ENCODE measurements around the gene IQGAP3.

IQGAP3 gene

GRCh38 chr1:156493742-156494141 is 78.6 kb downstream of the IQGAP3 start:
- no peak overlapping the region for H4K12ac ChIP-seq (ENCODE audit: low read depth, low read length)

DNA sequence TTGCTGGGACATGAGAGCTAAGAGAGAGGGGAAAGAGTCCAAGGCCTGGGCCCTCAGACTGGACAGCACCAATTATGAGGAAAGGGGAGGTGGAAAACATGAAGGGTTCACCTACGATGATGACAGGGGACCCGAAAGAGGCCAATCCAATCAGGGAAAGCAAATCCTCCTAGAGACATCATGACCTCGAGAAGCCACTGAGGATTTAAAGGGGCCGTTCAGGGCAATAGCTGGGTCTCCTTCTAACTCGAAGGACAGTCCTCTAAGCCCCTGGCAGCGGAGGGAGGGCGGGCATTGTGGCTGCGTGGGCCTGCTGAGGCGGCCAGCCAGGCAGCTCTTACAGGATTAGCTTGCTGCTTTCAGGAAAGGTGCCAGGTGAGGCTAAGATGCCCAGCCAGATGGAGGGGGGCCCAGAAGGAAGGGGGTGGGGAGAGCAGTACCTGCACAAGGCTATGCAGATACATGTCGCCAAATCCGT is 79.2 kb downstream of the IQGAP3 start:
- H3K36me3 ChIP-seq (ENCODE audit: control insufficient read depth in 1 of 2, insufficient read depth in 2 of 2, low read length in 2 of 2), result peaks cover 2 to 4% of the 10 kb centered on the region in 2 experiments
- H3K4me3 ChIP-seq (ENCODE audit: low read depth, low read length), result no peak overlapping the region
- H3K4me1 ChIP-seq (ENCODE audit: control insufficient read depth in 1 of 2, insufficient read depth in 2 of 2, low read length in 2 of 2), result peaks cover 31 to 35% of the 10 kb centered on the region in 2 experiments
- no peaks in the 10 kb centered on the region for H3K79me1 ChIP-seq (ENCODE audit: low read length)
- no peak overlapping the region for H4K91ac ChIP-seq (ENCODE audit: low read depth, low read length)
- no peak overlapping the region for H3K27ac ChIP-seq (ENCODE audit: low read depth, low read length)
- no peak for DNase-seq
- no peak overlapping the region for H3K14ac ChIP-seq (ENCODE audit: low read length)
- H3K4me2 ChIP-seq (ENCODE audit: low read length), result no peak overlapping the region
- no peak overlapping the region for H3K23ac ChIP-seq (ENCODE audit: low read length)
- H4K12ac ChIP-seq (ENCODE audit: low read depth, low read length), result no peak overlapping the region
- no peak overlapping the region for H2BK12ac ChIP-seq (ENCODE audit: low read length)
- H3K9me3 ChIP-seq (ENCODE audit: insufficient read depth, low read depth, low read length), result no peaks in the 10 kb centered on the region
- no peak overlapping the region for H4K8ac ChIP-seq (ENCODE audit: low read depth, low read length)
- no peak overlapping the region for H2BK120ac ChIP-seq (ENCODE audit: insufficient read depth, low read length, poor library complexity)
- H3K4ac ChIP-seq (ENCODE audit: low read depth, low read length), result no peak overlapping the region
- no peaks in the 10 kb centered on the region for H3K27me3 ChIP-seq (ENCODE audit: insufficient read depth, low read length)
- H3K79me2 ChIP-seq (ENCODE audit: control insufficient read depth, insufficient read depth, low read length, poor library complexity), result no peaks in the 10 kb centered on the region
- no peak overlapping the region for H3K9ac ChIP-seq (ENCODE audit: low read length)
- no peak overlapping the region for H2AFZ ChIP-seq (ENCODE audit: insufficient read depth, low read length, poor library complexity)
- H2BK5ac ChIP-seq (ENCODE audit: low read depth, low read length, poor library complexity), result no peak overlapping the region
- H3K18ac ChIP-seq (ENCODE audit: low read length), result no peak overlapping the region
- no CpG with 5 or more reads among the region's 11 CpGs for WGBS (ENCODE audit: extremely low coverage, insufficient coverage, insufficient read length)
- no peak overlapping the region for H2AK5ac ChIP-seq (ENCODE audit: low read length)

More at GRCh38 chr1:156493742-156494141, 78.6 kb downstream of the IQGAP3 start:
- H3K14ac ChIP-seq (ENCODE audit: low read length), result no peak overlapping the region
- no peaks in the 10 kb centered on the region for H3K9me3 ChIP-seq (ENCODE audit: insufficient read depth, low read depth, low read length)
- H3K4me1 ChIP-seq (ENCODE audit: control insufficient read depth in 1 of 2, insufficient read depth in 2 of 2, low read length in 2 of 2), result peaks cover 30 to 34% of the 10 kb centered on the region in 2 experiments
- H3K18ac ChIP-seq (ENCODE audit: low read length), result no peak overlapping the region
- no peak for DNase-seq
- no peak overlapping the region for H3K9ac ChIP-seq (ENCODE audit: low read length)
- no peak overlapping the region for H3K23ac ChIP-seq (ENCODE audit: low read length)
- H3K4ac ChIP-seq (ENCODE audit: low read depth, low read length), result no peak overlapping the region
- H3K27me3 ChIP-seq (ENCODE audit: insufficient read depth, low read length), result no peaks in the 10 kb centered on the region
- H2AFZ ChIP-seq (ENCODE audit: insufficient read depth, low read length, poor library complexity), result no peak overlapping the region
- no peak overlapping the region for H2AK5ac ChIP-seq (ENCODE audit: low read length)
- no peak overlapping the region for H3K27ac ChIP-seq (ENCODE audit: low read depth, low read length)
- no peak overlapping the region for H4K91ac ChIP-seq (ENCODE audit: low read depth, low read length)
- no peak overlapping the region for H3K4me2 ChIP-seq (ENCODE audit: low read length)
- H3K79me1 ChIP-seq (ENCODE audit: low read length), result no peaks in the 10 kb centered on the region
- peaks cover 2 to 4% of the 10 kb centered on the region in 2 experiments for H3K36me3 ChIP-seq (ENCODE audit: control insufficient read depth in 1 of 2, insufficient read depth in 2 of 2, low read length in 2 of 2)
- no peak overlapping the region for H2BK5ac ChIP-seq (ENCODE audit: low read depth, low read length, poor library complexity)
- no peak overlapping the region for H2BK120ac ChIP-seq (ENCODE audit: insufficient read depth, low read length, poor library complexity)
- no peak overlapping the region for H3K4me3 ChIP-seq (ENCODE audit: low read depth, low read length)
- H4K8ac ChIP-seq (ENCODE audit: low read depth, low read length), result no peak overlapping the region
- H3K79me2 ChIP-seq (ENCODE audit: control insufficient read depth, insufficient read depth, low read length, poor library complexity), result no peaks in the 10 kb centered on the region
- no peak overlapping the region for H2BK12ac ChIP-seq (ENCODE audit: low read length)

DNA sequence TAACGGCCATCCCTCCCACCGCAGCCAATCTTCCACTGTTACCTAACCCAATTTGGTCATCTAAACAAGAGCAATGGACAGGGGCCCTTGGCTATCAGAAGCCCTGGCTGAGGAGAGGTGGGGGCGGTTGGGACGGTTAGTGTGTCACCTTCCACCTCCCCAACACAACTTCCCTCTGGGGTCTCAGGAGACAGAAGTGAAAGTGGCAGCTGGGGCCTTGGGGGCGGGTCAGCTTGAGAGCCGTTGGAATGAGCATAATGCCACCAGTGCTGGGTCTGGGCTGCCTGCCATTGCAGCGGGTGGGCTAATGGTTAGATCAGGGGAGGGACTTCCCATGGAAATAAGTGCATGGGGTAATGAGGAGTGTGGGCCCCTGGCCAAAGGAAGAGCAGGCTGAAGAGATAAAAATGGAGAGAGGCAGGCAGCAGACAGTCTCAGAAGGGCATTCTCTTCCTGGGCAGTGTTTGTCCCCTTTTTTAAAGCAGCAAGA is 79.7 kb downstream of the IQGAP3 start:
- Histone ChIP-seq H3K79me1 (ENCODE audit: low read length) (no peaks in the 10 kb centered on the region), H2BK120ac (ENCODE audit: insufficient read depth, low read length, poor library complexity) (no peak overlapping the region), H4K91ac (ENCODE audit: low read depth, low read length) (no peak overlapping the region), H2BK5ac (ENCODE audit: low read depth, low read length, poor library complexity) (no peak overlapping the region), H3K36me3 (ENCODE audit: control insufficient read depth in 1 of 2, insufficient read depth in 2 of 2, low read length in 2 of 2) (peaks cover 2 to 4% of the 10 kb centered on the region in 2 experiments), H3K9ac (ENCODE audit: low read length) (no peak overlapping the region), H3K23ac (ENCODE audit: low read length) (no peak overlapping the region), H2AK5ac (ENCODE audit: low read length) (no peak overlapping the region), H2BK12ac (ENCODE audit: low read length) (no peak overlapping the region), H3K4me2 (ENCODE audit: low read length) (no peak overlapping the region), H4K12ac (ENCODE audit: low read depth, low read length) (no peak overlapping the region), H3K27ac (ENCODE audit: low read depth, low read length) (no peak overlapping the region), H3K18ac (ENCODE audit: low read length) (no peak overlapping the region), H3K9me3 (ENCODE audit: insufficient read depth, low read depth, low read length) (no peaks in the 10 kb centered on the region), H4K8ac (ENCODE audit: low read depth, low read length) (no peak overlapping the region), H3K79me2 (ENCODE audit: control insufficient read depth, insufficient read depth, low read length, poor library complexity) (no peaks in the 10 kb centered on the region), H3K4me1 (ENCODE audit: control insufficient read depth in 1 of 2, insufficient read depth in 2 of 2, low read length in 2 of 2) (peaks cover 35 to 38% of the 10 kb centered on the region in 2 experiments), H3K14ac (ENCODE audit: low read length) (no peak overlapping the region), H3K4ac (ENCODE audit: low read depth, low read length) (no peak overlapping the region), H3K4me3 (ENCODE audit: low read depth, low read length) (no peak overlapping the region), H3K27me3 (ENCODE audit: insufficient read depth, low read length) (no peaks in the 10 kb centered on the region), H2AFZ (ENCODE audit: insufficient read depth, low read length, poor library complexity) (no peak overlapping the region)
- no CpG with 5 or more reads among the region's 7 CpGs for WGBS (ENCODE audit: extremely low coverage, insufficient coverage, insufficient read length)
- no peak for DNase-seq

GRCh38 chr1:156492013-156492590 is 80.3 kb downstream of the IQGAP3 start:
- H4K12ac ChIP-seq (ENCODE audit: low read depth, low read length), result no peak overlapping the region
- no peak overlapping the region for H2BK5ac ChIP-seq (ENCODE audit: low read depth, low read length, poor library complexity)
- H2BK12ac ChIP-seq (ENCODE audit: low read length), result no peak overlapping the region
- H3K79me1 ChIP-seq (ENCODE audit: low read length), result no peaks in the 10 kb centered on the region
- H3K4me3 ChIP-seq (ENCODE audit: low read depth, low read length), result no peak overlapping the region
- H3K9ac ChIP-seq (ENCODE audit: low read length), result no peak overlapping the region
- no peak overlapping the region for H2AFZ ChIP-seq (ENCODE audit: insufficient read depth, low read length, poor library complexity)
- H3K27ac ChIP-seq (ENCODE audit: low read depth, low read length), result no peak overlapping the region
- H3K79me2 ChIP-seq (ENCODE audit: control insufficient read depth, insufficient read depth, low read length, poor library complexity), result no peaks in the 10 kb centered on the region
- H3K36me3 ChIP-seq (ENCODE audit: control insufficient read depth in 1 of 2, insufficient read depth in 2 of 2, low read length in 2 of 2), result peaks cover 2 to 4% of the 10 kb centered on the region in 2 experiments
- H3K14ac ChIP-seq (ENCODE audit: low read length), result no peak overlapping the region
- H3K27me3 ChIP-seq (ENCODE audit: insufficient read depth, low read length), result no peaks in the 10 kb centered on the region
- no peak overlapping the region for H4K91ac ChIP-seq (ENCODE audit: low read depth, low read length)
- no peak overlapping the region for H3K4me2 ChIP-seq (ENCODE audit: low read length)
- no peak overlapping the region for H3K18ac ChIP-seq (ENCODE audit: low read length)
- no peak overlapping the region for H2BK120ac ChIP-seq (ENCODE audit: insufficient read depth, low read length, poor library complexity)
- no peak overlapping the region for H3K4ac ChIP-seq (ENCODE audit: low read depth, low read length)
- H3K23ac ChIP-seq (ENCODE audit: low read length), result no peak overlapping the region
- H3K9me3 ChIP-seq (ENCODE audit: insufficient read depth, low read depth, low read length), result no peaks in the 10 kb centered on the region
- peaks cover 33 to 35% of the 10 kb centered on the region in 2 experiments for H3K4me1 ChIP-seq (ENCODE audit: control insufficient read depth in 1 of 2, insufficient read depth in 2 of 2, low read length in 2 of 2)
- H2AK5ac ChIP-seq (ENCODE audit: low read length), result no peak overlapping the region
- no peak for DNase-seq
- WGBS (ENCODE audit: extremely low coverage, insufficient coverage, insufficient read length), result no CpG with 5 or more reads among the region's 6 CpGs
- H4K8ac ChIP-seq (ENCODE audit: low read depth, low read length), result no peak overlapping the region
